KOPT-K1 (cell line): ENCODE measurements around the gene MET.

ENCODE experiments used
- H3K27ac ChIP-seq: fragments of 200-600 bp; sonication (generic); 2 replicates; pipeline ENCODE4 v1.5.1; 2016; ENCODE audit warnings: antibody characterized with exemption, mild to moderate bottlenecking, low read depth, low read length; ENCODE audit not compliant: poor library complexity, severe bottlenecking
- H3K36me3 ChIP-seq: fragments of 200-600 bp; sonication (generic); 2 replicates; pipeline ENCODE4 v1.5.1; 2017; ENCODE audit warnings: antibody characterized with exemption, mild to moderate bottlenecking, low read length, moderate library complexity; ENCODE audit not compliant: insufficient read depth
- H3K9me3 ChIP-seq: fragments of 200-600 bp; sonication (generic); 2 replicates; pipeline ENCODE4 v1.5.1; 2017; ENCODE audit warnings: antibody characterized with exemption, low read length, mild to moderate bottlenecking; ENCODE audit not compliant: insufficient read depth, poor library complexity, severe bottlenecking

MET gene

GRCh38 chr7:116675812-116676355, 3.9 kb downstream of the MET start:
- no peaks in the 10 kb centered on the region for H3K36me3 ChIP-seq
- no peak overlapping the region for H3K27ac ChIP-seq
- no peaks in the 10 kb centered on the region for H3K9me3 ChIP-seq

DNA sequence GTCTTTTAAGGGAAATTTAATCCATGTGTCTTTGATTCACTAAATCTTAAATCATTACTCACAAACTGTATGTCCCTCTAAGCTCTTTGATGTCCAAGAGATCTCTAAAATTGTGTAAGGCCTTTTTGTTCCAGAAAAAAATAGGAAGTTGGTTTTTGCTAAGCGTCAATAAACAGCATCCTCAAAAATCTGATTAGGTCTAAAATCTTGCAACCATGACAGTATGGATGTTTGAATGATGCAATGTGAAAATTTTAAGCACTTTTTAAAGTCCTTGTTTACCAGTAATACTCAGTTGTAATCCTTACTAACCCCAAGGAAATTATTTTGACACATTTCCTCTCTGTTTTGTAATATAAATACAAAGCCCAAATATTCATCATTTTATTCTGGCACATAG, 6.8 kb downstream of the MET start:
- Histone ChIP-seq H3K36me3 (no peaks in the 10 kb centered on the region), H3K27ac (no peak overlapping the region), H3K9me3 (no peaks in the 10 kb centered on the region)

- Histone ChIP-seq H3K36me3 (no peaks in the 10 kb centered on the region), H3K27ac (no peak overlapping the region), H3K9me3 (no peaks in the 10 kb centered on the region)
These were observed 7.5 kb downstream of the MET start for GRCh38 chr7:116679500-116679899.

- Histone ChIP-seq H3K9me3 (no peaks in the 10 kb centered on the region), H3K27ac (no peak overlapping the region), H3K36me3 (no peaks in the 10 kb centered on the region)
These were observed 11.8 kb downstream of the MET start for GRCh38 chr7:116683786-116684185.

GRCh38 chr7:116686033-116686432, 14.0 kb downstream of the MET start:
- no peak overlapping the region for H3K27ac ChIP-seq
- no peaks in the 10 kb centered on the region for H3K36me3 ChIP-seq
- H3K9me3 ChIP-seq: no peaks in the 10 kb centered on the region

GRCh38 chr7:116686812-116687419, 14.9 kb downstream of the MET start:
- Histone ChIP-seq H3K9me3 (no peaks in the 10 kb centered on the region), H3K27ac (no peak overlapping the region), H3K36me3 (no peaks in the 10 kb centered on the region)

GRCh38 chr7:116687801-116688201, 15.8 kb downstream of the MET start:
- H3K9me3 ChIP-seq: no peaks in the 10 kb centered on the region
- H3K36me3 ChIP-seq: no peaks in the 10 kb centered on the region
- no peak overlapping the region for H3K27ac ChIP-seq

- no peaks in the 10 kb centered on the region for H3K36me3 ChIP-seq
- no peak overlapping the region for H3K27ac ChIP-seq
- H3K9me3 ChIP-seq: no peaks in the 10 kb centered on the region
These were observed 17.8 kb downstream of the MET start for GRCh38 chr7:116689790-116690259.

DNA sequence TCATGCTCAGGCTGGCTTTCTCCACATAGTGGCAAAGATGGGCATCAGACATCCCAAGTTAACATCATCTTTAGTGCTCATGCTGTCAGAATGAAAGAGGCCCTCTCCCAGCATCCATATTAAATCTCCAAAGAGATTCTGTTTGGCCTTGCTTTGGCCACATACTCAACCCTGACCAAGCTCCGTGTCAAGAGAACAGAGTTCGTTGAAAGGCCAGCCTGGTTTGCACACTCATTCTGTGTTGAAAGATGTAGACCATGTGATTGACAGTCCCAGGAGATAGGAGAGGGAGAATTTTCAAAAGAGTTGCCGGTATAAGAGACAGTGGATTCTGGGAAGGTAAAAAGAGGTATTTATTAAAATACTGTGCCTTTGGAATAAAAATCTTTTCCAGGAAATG, 19.7 kb downstream of the MET start:
- Histone ChIP-seq H3K27ac (no peak overlapping the region), H3K9me3 (no peaks in the 10 kb centered on the region), H3K36me3 (no peaks in the 10 kb centered on the region)

GRCh38 chr7:116692401-116693308, 20.7 kb downstream of the MET start:
- H3K36me3 ChIP-seq: no peaks in the 10 kb centered on the region
- H3K9me3 ChIP-seq: no peaks in the 10 kb centered on the region
- no peak overlapping the region for H3K27ac ChIP-seq

GRCh38 chr7:116696707-116697106, 24.7 kb downstream of the MET start:
- no peaks in the 10 kb centered on the region for H3K9me3 ChIP-seq
- H3K36me3 ChIP-seq: no peaks in the 10 kb centered on the region
- H3K27ac ChIP-seq: no peak overlapping the region

GRCh38 chr7:116697152-116697551, 25.2 kb downstream of the MET start:
- Histone ChIP-seq H3K36me3 (no peaks in the 10 kb centered on the region), H3K27ac (no peak overlapping the region), H3K9me3 (no peaks in the 10 kb centered on the region)

GRCh38 chr7:116697761-116698160, 25.8 kb downstream of the MET start:
- no peak overlapping the region for H3K27ac ChIP-seq
- H3K9me3 ChIP-seq: no peaks in the 10 kb centered on the region
- no peaks in the 10 kb centered on the region for H3K36me3 ChIP-seq

GRCh38 chr7:116698396-116698795, 26.4 kb downstream of the MET start:
- no peaks in the 10 kb centered on the region for H3K9me3 ChIP-seq
- no peaks in the 10 kb centered on the region for H3K36me3 ChIP-seq
- no peak overlapping the region for H3K27ac ChIP-seq

GRCh38 chr7:116698930-116699721, 27.1 kb downstream of the MET start:
- Histone ChIP-seq H3K27ac (no peak overlapping the region), H3K36me3 (no peaks in the 10 kb centered on the region), H3K9me3 (no peaks in the 10 kb centered on the region)
